Caco-2 (cell line): ENCODE results near the gene CMTM7. TPM values are rescaled to one million over a fixed set of nuclear protein-coding genes. Genes with fewer than 3 reads are reported as not detected.
A peak's percentile ranks its signal among the peaks of the same experiment; 100 is the strongest.

Source experiments
- BruUV-seq: library from RNA; stranded (reverse); fragments of 400-500 nt; replicated peaks from 2 replicates; lab custom pipeline; 2021; lab: Mats Ljungman, UMichigan
- CTCF ChIA-PET: fragments of 300-600 bp; sonication (Branson Sonifier 250); formaldehyde crosslinking; loops from one replicate; lab custom pipeline; 2022; ENCODE audit warnings: antibody characterized with exemption; lab: Charles Lee
- POLR2A ChIA-PET: fragments of 300-600 bp; sonication (Branson Sonifier 250); formaldehyde crosslinking; loops from one replicate; lab custom pipeline; 2022; ENCODE audit warnings: antibody characterized with exemption; lab: Charles Lee
- DNase-seq, 2 experiments: peaks; one replicate each; pipeline versions ENCODE4 v3.0.0 to v3.0.0-alpha.2; 2020 to 2022
- H3K27me3 ChIP-seq: replicated peaks from 2 replicates; pipeline ENCODE4 v1.6.0; 2011; ENCODE audit warnings: low read length; ENCODE audit not compliant: control insufficient read depth, insufficient read depth
- H3K36me3 ChIP-seq: 2 replicates; pipeline ENCODE4 v1.5.1; 2011; ENCODE audit warnings: low read length; ENCODE audit not compliant: control insufficient read depth, insufficient read depth
- H3K4me1 ChIP-seq: fragments of 250-450 bp; sonication (Bioruptor Pico); 2 replicates; pipeline ENCODE4 v1.5.1; 2020; ENCODE audit warnings: mild to moderate bottlenecking
- H3K4me3 ChIP-seq: 2 replicates; pipeline ENCODE4 v1.5.1; 2011; ENCODE audit warnings: low read depth, mild to moderate bottlenecking, control low read depth, low read length
- H3K9me3 ChIP-seq: fragments of 250-450 bp; sonication (Bioruptor Pico); 2 replicates; pipeline ENCODE4 v1.5.1; 2020; ENCODE audit warnings: mild to moderate bottlenecking, moderate library complexity
- H3K27ac Mint-ChIP-seq: one replicate; pipeline ENCODE4 v1.8.0; 2022; ENCODE audit warnings: mixed read lengths; ENCODE audit not compliant: unreplicated experiment
- H3K27me3 Mint-ChIP-seq: one replicate; pipeline ENCODE4 v1.8.0; 2022; ENCODE audit warnings: mixed read lengths; ENCODE audit not compliant: insufficient read depth, unreplicated experiment
- H3K36me3 Mint-ChIP-seq: one replicate; pipeline ENCODE4 v1.8.0; 2022; ENCODE audit warnings: mild to moderate bottlenecking, mixed read lengths; ENCODE audit not compliant: insufficient read depth, unreplicated experiment
- H3K4me1 Mint-ChIP-seq: one replicate; pipeline ENCODE4 v1.8.0; 2022; ENCODE audit warnings: low read depth, mixed read lengths; ENCODE audit not compliant: unreplicated experiment
- H3K4me3 Mint-ChIP-seq: one replicate; pipeline ENCODE4 v1.8.0; 2022; ENCODE audit warnings: mild to moderate bottlenecking, moderate library complexity, mixed read lengths; ENCODE audit not compliant: unreplicated experiment
- H3K9me3 Mint-ChIP-seq: one replicate; pipeline ENCODE4 v1.8.0; 2022; ENCODE audit warnings: mixed read lengths; ENCODE audit not compliant: unreplicated experiment
- intact Hi-C: fragments of 100-400 bp; cut with micrococcal nuclease; formaldehyde crosslinking; loops from one replicate; pipeline ENCODE4 v1.10.0; 2022; ENCODE audit not compliant: unreplicated experiment
- total RNA-seq: library from RNA; stranded (reverse); gene quantifications from 2 replicates; pipeline ENCODE4 v1.2.3, GENCODE V29; 2022
- TF ChIP-seq, protein P1 (sequence below), 2 experiments: fragments of 200-600 bp in 1 of 2; IDR thresholded peaks; 1 replicate in 1 of 2; 2 replicates in 1 of 2; pipeline versions ENCODE4 v1.5.1 to v1.8.0; 2011 to 2022; ENCODE audit warnings: antibody characterized with exemption in 1 of 2, control low read depth in 1 of 2, inconsistent platforms in 1 of 2, low read depth in 1 of 2, low read length in 1 of 2, mild to moderate bottlenecking in 1 of 2, moderate library complexity in 1 of 2; ENCODE audit not compliant: insufficient read depth in 1 of 2, severe bottlenecking in 1 of 2, unreplicated experiment in 1 of 2

Gene CMTM7
- total RNA-seq, 1 experiment from 2014 or later = 27.0 TPM

DNA sequence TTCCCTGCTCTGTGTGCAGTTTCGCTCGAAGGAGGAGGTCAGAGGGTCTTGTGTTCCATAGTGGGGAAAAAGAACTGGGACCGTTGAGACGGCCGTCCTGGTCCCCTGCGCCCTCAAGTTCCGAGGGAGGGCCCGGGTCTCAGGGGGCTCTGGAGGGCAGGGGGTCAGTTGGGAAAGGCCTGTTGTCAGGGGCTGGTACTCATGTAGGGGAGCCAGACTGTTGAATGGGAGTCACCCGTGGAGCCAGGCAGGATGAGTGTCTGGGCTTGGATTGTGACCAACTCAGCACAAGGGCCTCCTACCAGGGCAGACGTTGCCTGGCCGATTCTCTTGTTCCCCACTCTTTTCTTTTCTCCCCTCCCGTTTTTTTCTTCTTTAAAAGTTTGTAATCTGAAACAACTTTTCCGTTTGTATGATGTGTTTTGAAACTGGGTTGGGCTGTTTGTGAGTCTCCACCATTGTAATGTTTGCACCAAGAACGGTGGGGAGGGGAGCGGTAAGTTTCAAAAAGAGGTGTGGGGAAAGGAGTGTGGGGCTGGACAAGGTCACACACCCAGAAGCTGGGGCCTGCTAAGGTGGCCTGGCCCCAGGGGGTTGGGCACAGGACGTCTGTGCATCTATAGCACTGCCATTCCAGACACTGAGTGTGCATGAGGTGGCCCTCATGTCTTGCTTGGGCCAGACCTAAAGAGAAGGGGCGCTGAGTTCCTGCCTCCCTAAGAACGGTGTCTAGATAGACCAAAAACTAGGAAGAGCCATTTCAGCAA, 1.1 kb downstream of the CMTM7 start:
- TF ChIP-seq, protein P1, sequence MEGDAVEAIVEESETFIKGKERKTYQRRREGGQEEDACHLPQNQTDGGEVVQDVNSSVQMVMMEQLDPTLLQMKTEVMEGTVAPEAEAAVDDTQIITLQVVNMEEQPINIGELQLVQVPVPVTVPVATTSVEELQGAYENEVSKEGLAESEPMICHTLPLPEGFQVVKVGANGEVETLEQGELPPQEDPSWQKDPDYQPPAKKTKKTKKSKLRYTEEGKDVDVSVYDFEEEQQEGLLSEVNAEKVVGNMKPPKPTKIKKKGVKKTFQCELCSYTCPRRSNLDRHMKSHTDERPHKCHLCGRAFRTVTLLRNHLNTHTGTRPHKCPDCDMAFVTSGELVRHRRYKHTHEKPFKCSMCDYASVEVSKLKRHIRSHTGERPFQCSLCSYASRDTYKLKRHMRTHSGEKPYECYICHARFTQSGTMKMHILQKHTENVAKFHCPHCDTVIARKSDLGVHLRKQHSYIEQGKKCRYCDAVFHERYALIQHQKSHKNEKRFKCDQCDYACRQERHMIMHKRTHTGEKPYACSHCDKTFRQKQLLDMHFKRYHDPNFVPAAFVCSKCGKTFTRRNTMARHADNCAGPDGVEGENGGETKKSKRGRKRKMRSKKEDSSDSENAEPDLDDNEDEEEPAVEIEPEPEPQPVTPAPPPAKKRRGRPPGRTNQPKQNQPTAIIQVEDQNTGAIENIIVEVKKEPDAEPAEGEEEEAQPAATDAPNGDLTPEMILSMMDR (IDR thresholded peaks at IDR 0.05; ENCODE audit: insufficient read depth in 1 of 2, low read depth in 1 of 2, low read length in 1 of 2, severe bottlenecking in 1 of 2, unreplicated experiment in 1 of 2) = no peak
- H3K4me3 Mint-ChIP-seq = peak overlapping the region; percentile 75
- peak overlapping the region; percentile 69 for H3K4me3 ChIP-seq
- H3K4me1 Mint-ChIP-seq = peaks cover 14% of the 10 kb centered on the region
- H3K9me3 ChIP-seq = no peaks in the 10 kb centered on the region
- TSS peak; percentile 42 for BruUV-seq
- no peaks in the 10 kb centered on the region for H3K36me3 ChIP-seq
- peaks cover 1% of the 10 kb centered on the region; the same call in 1 of the 2 replicates for H3K4me1 ChIP-seq
- H3K9me3 Mint-ChIP-seq = no peaks in the 10 kb centered on the region
- peak overlapping the region; percentile 65 for H3K27ac Mint-ChIP-seq
- intact Hi-C loops = no loop called here
- no peaks in the 10 kb centered on the region for H3K36me3 Mint-ChIP-seq
- ChIA-PET POLR2A (no interaction called here), CTCF (no interaction called here)
- no peaks in the 10 kb centered on the region for H3K27me3 Mint-ChIP-seq
- DNase-seq = no peak
- no peaks in the 10 kb centered on the region for H3K27me3 ChIP-seq

DNA sequence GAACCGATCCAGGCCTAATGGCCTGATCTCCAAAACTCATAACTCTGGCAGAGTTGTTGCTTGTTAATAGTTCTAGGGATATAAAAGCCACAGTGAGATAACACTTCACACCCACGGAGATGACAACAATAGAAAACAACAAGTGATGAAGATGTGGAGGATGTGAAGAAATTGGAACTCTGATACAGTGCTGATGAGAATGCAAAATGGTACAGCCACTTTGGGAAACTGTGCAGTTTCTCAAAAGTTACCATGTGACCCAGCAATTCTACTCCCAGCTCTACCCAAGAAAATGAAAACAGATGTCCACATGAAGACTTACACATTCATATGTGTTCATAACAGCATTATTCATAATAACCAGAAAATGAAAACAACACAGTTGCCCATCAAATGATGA, 3.8 kb downstream of the CMTM7 start:
- TF ChIP-seq, protein P1 (IDR thresholded peaks at IDR 0.05; ENCODE audit: insufficient read depth in 1 of 2, low read depth in 1 of 2, low read length in 1 of 2, severe bottlenecking in 1 of 2, unreplicated experiment in 1 of 2) = no peak
- H3K4me3 ChIP-seq = no peak overlapping the region
- H3K9me3 Mint-ChIP-seq = no peaks in the 10 kb centered on the region
- BruUV-seq = TSS peak; percentile 4
- peaks cover 5% of the 10 kb centered on the region; the same call in 1 of the 2 replicates for H3K4me1 ChIP-seq
- intact Hi-C loops = loop anchor here (5.0 kb wide), 1 partner anchor 98 kb away; no protein-coding TSS in a partner anchor
- peaks cover 11% of the 10 kb centered on the region for H3K36me3 Mint-ChIP-seq
- no peak overlapping the region for H3K4me3 Mint-ChIP-seq
- H3K27ac Mint-ChIP-seq = no peak overlapping the region
- H3K4me1 Mint-ChIP-seq = peaks cover 28% of the 10 kb centered on the region
- H3K9me3 ChIP-seq = no peaks in the 10 kb centered on the region
- DNase-seq = no peak
- CTCF ChIA-PET = no interaction called here
- POLR2A ChIA-PET = no interaction called here
- H3K27me3 Mint-ChIP-seq = no peaks in the 10 kb centered on the region
- H3K27me3 ChIP-seq = no peaks in the 10 kb centered on the region
- H3K36me3 ChIP-seq = no peaks in the 10 kb centered on the region

DNA sequence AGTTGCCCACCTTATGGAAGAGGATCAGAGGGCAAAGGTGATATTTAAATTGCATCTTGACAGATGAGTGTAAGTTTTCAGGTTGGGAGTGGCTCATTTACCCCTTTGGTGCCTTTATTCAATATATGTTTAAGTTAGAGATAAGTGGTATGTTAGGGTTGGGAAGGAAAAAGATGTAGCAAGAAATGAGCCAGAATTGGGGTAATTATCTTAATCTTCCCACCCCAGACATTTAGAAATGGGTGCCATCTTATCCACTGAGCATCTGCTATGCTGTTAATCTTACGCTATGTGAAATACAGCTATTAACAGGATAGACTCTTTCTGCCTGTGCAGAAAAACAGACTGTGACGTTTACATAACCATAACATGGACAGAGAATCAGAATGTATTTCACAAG, 6.3 kb downstream of the CMTM7 start:
- Mint-ChIP-seq H3K4me1 (peaks cover 23% of the 10 kb centered on the region), H3K27me3 (no peaks in the 10 kb centered on the region), H3K27ac (no peak overlapping the region), H3K9me3 (no peaks in the 10 kb centered on the region), H3K36me3 (peaks cover 21% of the 10 kb centered on the region), H3K4me3 (no peak overlapping the region)
- no peak for DNase-seq
- CTCF ChIA-PET = no interaction called here
- Histone ChIP-seq H3K4me3 (no peak overlapping the region), H3K36me3 (no peaks in the 10 kb centered on the region), H3K4me1 (peaks cover 15% of the 10 kb centered on the region; the same call in 1 of the 2 replicates), H3K27me3 (no peaks in the 10 kb centered on the region), H3K9me3 (no peaks in the 10 kb centered on the region)
- intact Hi-C loops = loop anchor here (2.0 to 5.0 kb wide), 2 partner anchors 51 to 101 kb away; no protein-coding TSS in a partner anchor
- POLR2A ChIA-PET = no interaction called here
- BruUV-seq = no TSS peak
- TF ChIP-seq, protein P1 (IDR thresholded peaks at IDR 0.05; ENCODE audit: insufficient read depth in 1 of 2, low read depth in 1 of 2, low read length in 1 of 2, severe bottlenecking in 1 of 2, unreplicated experiment in 1 of 2) = no peak
